WTC11 (cell line): ENCODE data around the gene TPK1.

Experiments
- CTCF ChIP-seq: fragments of 200-600 bp; IDR thresholded peaks from 2 replicates; pipeline ENCODE4 v1.8.0; 2022; ENCODE audit warnings: antibody characterized with exemption
- FOXJ3 ChIP-seq: sonication (generic); formaldehyde crosslinking; IDR thresholded peaks from 2 replicates; pipeline ENCODE4 v1.9.0; 2021; ENCODE audit warnings: missing genetic modification reagents, mild to moderate bottlenecking, borderline replicate concordance
- NR1H2 ChIP-seq: sonication (generic); formaldehyde crosslinking; IDR thresholded peaks from 2 replicates; pipeline ENCODE4 v1.9.0; 2021; ENCODE audit warnings: mild to moderate bottlenecking, moderate library complexity, missing genetic modification reagents
- SMAD4 ChIP-seq: sonication (generic); formaldehyde crosslinking; IDR thresholded peaks from 2 replicates; pipeline ENCODE4 v1.8.0; 2022; ENCODE audit warnings: mild to moderate bottlenecking, missing genetic modification reagents
- TP53 ChIP-seq: sonication (generic); formaldehyde crosslinking; IDR thresholded peaks from 2 replicates; pipeline ENCODE4 v1.8.1; 2023; ENCODE audit warnings: mild to moderate bottlenecking, missing genetic modification reagents
- ZNF671 ChIP-seq: fragments of 250-450 bp; sonication (Bioruptor Pico); IDR thresholded peaks from 2 replicates; pipeline ENCODE4 v1.8.0; 2021; ENCODE audit warnings: mild to moderate bottlenecking
- TF ChIP-seq, protein P1 (sequence below): sonication (generic); formaldehyde crosslinking; IDR thresholded peaks from 2 replicates; pipeline ENCODE4 v1.8.1; 2023; ENCODE audit warnings: mild to moderate bottlenecking, missing genetic modification reagents
- TF ChIP-seq, protein P2 (sequence below): sonication (generic); formaldehyde crosslinking; IDR thresholded peaks from 2 replicates; pipeline ENCODE4 v1.8.0; 2022; ENCODE audit warnings: missing genetic modification reagents

DNA sequence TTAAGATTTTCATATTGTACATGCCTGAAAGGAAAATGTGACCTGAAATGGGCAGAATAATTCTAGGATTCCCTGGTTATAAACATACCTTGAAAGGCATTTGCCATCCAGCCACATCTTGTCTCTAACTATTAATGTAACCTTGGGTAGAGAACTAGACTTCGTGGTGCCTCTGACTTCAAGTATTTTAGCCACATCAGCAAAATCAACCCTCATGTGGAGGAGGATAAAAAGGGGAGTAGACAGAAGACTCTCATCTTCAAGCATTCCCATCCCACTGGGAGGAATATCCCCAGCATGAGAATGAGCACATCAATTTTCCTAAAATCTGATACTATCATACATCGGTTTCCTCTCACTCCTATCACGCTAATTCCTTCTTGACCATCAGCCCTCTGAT is 267.6 kb downstream of the TPK1 start:
- no peak for TF ChIP-seq CTCF
- TF ChIP-seq, protein P1, sequence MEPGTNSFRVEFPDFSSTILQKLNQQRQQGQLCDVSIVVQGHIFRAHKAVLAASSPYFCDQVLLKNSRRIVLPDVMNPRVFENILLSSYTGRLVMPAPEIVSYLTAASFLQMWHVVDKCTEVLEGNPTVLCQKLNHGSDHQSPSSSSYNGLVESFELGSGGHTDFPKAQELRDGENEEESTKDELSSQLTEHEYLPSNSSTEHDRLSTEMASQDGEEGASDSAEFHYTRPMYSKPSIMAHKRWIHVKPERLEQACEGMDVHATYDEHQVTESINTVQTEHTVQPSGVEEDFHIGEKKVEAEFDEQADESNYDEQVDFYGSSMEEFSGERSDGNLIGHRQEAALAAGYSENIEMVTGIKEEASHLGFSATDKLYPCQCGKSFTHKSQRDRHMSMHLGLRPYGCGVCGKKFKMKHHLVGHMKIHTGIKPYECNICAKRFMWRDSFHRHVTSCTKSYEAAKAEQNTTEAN: no peak
- no peak for TF ChIP-seq ZNF671 (CRISPR knock-in tag)
- TF ChIP-seq SMAD4 (CRISPR knock-in tag): no peak
- TF ChIP-seq TP53 (CRISPR knock-in tag): no peak
- TF ChIP-seq FOXJ3 (CRISPR knock-in tag): no peak
- TF ChIP-seq NR1H2 (CRISPR knock-in tag): no peak
- TF ChIP-seq, protein P2, sequence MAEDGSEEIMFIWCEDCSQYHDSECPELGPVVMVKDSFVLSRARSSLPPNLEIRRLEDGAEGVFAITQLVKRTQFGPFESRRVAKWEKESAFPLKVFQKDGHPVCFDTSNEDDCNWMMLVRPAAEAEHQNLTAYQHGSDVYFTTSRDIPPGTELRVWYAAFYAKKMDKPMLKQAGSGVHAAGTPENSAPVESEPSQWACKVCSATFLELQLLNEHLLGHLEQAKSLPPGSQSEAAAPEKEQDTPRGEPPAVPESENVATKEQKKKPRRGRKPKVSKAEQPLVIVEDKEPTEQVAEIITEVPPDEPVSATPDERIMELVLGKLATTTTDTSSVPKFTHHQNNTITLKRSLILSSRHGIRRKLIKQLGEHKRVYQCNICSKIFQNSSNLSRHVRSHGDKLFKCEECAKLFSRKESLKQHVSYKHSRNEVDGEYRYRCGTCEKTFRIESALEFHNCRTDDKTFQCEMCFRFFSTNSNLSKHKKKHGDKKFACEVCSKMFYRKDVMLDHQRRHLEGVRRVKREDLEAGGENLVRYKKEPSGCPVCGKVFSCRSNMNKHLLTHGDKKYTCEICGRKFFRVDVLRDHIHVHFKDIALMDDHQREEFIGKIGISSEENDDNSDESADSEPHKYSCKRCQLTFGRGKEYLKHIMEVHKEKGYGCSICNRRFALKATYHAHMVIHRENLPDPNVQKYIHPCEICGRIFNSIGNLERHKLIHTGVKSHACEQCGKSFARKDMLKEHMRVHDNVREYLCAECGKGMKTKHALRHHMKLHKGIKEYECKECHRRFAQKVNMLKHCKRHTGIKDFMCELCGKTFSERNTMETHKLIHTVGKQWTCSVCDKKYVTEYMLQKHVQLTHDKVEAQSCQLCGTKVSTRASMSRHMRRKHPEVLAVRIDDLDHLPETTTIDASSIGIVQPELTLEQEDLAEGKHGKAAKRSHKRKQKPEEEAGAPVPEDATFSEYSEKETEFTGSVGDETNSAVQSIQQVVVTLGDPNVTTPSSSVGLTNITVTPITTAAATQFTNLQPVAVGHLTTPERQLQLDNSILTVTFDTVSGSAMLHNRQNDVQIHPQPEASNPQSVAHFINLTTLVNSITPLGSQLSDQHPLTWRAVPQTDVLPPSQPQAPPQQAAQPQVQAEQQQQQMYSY (CRISPR knock-in tag): no peak
